ENCODE measurements around the gene CHSY3. TPM values are rescaled to one million over a fixed set of nuclear protein-coding genes. Genes with fewer than 3 reads are reported as not detected.

Gene CHSY3
- total RNA-seq, 1 donor from 2014 or later, result 3.9 TPM

- Histone ChIP-seq H3K4me3 (no peak overlapping the region), H3K4me1 (peaks cover 7% of the 10 kb centered on the region), H3K27me3 (no peaks in the 10 kb centered on the region), H3K9me3 (no peaks in the 10 kb centered on the region), H3K36me3 (no peaks in the 10 kb centered on the region), H3K27ac (no peak overlapping the region)
- intact Hi-C loops (cut with DNase I), result no loop called here
- no peak for TF ChIP-seq CTCF (IDR thresholded peaks at IDR 0.05)
- no peak for TF ChIP-seq POLR2AphosphoS5 (IDR thresholded peaks at IDR 0.05; ENCODE audit: insufficient read depth in 1 of 2, low read depth in 1 of 2)
- TF ChIP-seq POLR2A (IDR thresholded peaks at IDR 0.05), result no peak
- DNase-seq (ENCODE audit: extremely low spot score in 2 of 2), result no peak
These were observed 151.3 kb downstream of the CHSY3 start for GRCh38 chr5:130055572-130055971.

GRCh38 chr5:130061746-130062145 is 157.5 kb downstream of the CHSY3 start:
- intact Hi-C loops (cut with DNase I), result no loop called here
- H3K36me3 ChIP-seq, result no peaks in the 10 kb centered on the region
- H3K27me3 ChIP-seq, result no peaks in the 10 kb centered on the region
- no peaks in the 10 kb centered on the region for H3K9me3 ChIP-seq
- TF ChIP-seq POLR2A (IDR thresholded peaks at IDR 0.05), result no peak
- H3K4me3 ChIP-seq, result no peak overlapping the region
- DNase-seq (ENCODE audit: extremely low spot score in 2 of 2), result no peak
- H3K4me1 ChIP-seq, result no peaks in the 10 kb centered on the region
- no peak overlapping the region for H3K27ac ChIP-seq

GRCh38 chr5:130063603-130064002 is 159.3 kb downstream of the CHSY3 start:
- H3K27me3 ChIP-seq, result no peaks in the 10 kb centered on the region
- H3K9me3 ChIP-seq, result no peaks in the 10 kb centered on the region
- H3K27ac ChIP-seq, result no peak overlapping the region
- H3K36me3 ChIP-seq, result no peaks in the 10 kb centered on the region
- TF ChIP-seq CTCF (IDR thresholded peaks at IDR 0.05) (no peak), POLR2AphosphoS5 (IDR thresholded peaks at IDR 0.05; ENCODE audit: insufficient read depth in 1 of 2, low read depth in 1 of 2) (no peak), POLR2A (IDR thresholded peaks at IDR 0.05) (no peak)
- no peak for DNase-seq (ENCODE audit: extremely low spot score in 2 of 2)
- H3K4me3 ChIP-seq, result no peak overlapping the region
- intact Hi-C loops (cut with DNase I), result no loop called here
- H3K4me1 ChIP-seq, result no peaks in the 10 kb centered on the region

GRCh38 chr5:130064484-130064883 is 160.2 kb downstream of the CHSY3 start:
- Histone ChIP-seq H3K9me3 (no peaks in the 10 kb centered on the region), H3K4me3 (no peak overlapping the region), H3K4me1 (no peaks in the 10 kb centered on the region), H3K36me3 (no peaks in the 10 kb centered on the region), H3K27ac (no peak overlapping the region), H3K27me3 (no peaks in the 10 kb centered on the region)
- TF ChIP-seq POLR2A (IDR thresholded peaks at IDR 0.05), result no peak
- TF ChIP-seq POLR2AphosphoS5 (IDR thresholded peaks at IDR 0.05; ENCODE audit: insufficient read depth in 1 of 2, low read depth in 1 of 2), result no peak
- TF ChIP-seq CTCF (IDR thresholded peaks at IDR 0.05), result no peak
- DNase-seq (ENCODE audit: extremely low spot score in 2 of 2), result no peak
- intact Hi-C loops (cut with DNase I), result no loop called here

- H3K27me3 ChIP-seq, result no peaks in the 10 kb centered on the region
- no peak overlapping the region for H3K4me3 ChIP-seq
- intact Hi-C loops (cut with DNase I), result no loop called here
- no peaks in the 10 kb centered on the region for H3K36me3 ChIP-seq
- no peak overlapping the region for H3K27ac ChIP-seq
- no peaks in the 10 kb centered on the region for H3K4me1 ChIP-seq
- H3K9me3 ChIP-seq, result no peaks in the 10 kb centered on the region
- no peak for DNase-seq (ENCODE audit: extremely low spot score in 2 of 2)
- TF ChIP-seq POLR2AphosphoS5 (IDR thresholded peaks at IDR 0.05; ENCODE audit: insufficient read depth in 1 of 2, low read depth in 1 of 2) (no peak), POLR2A (IDR thresholded peaks at IDR 0.05) (no peak), CTCF (IDR thresholded peaks at IDR 0.05) (no peak)
These were observed 161.4 kb downstream of the CHSY3 start for GRCh38 chr5:130065617-130066016.

GRCh38 chr5:130066644-130067043 is 162.4 kb downstream of the CHSY3 start:
- H3K27ac ChIP-seq, result no peak overlapping the region
- H3K27me3 ChIP-seq, result no peaks in the 10 kb centered on the region
- intact Hi-C loops (cut with DNase I), result no loop called here
- no peak for DNase-seq (ENCODE audit: extremely low spot score in 2 of 2)
- H3K9me3 ChIP-seq, result no peaks in the 10 kb centered on the region
- no peak overlapping the region for H3K4me3 ChIP-seq
- no peaks in the 10 kb centered on the region for H3K36me3 ChIP-seq
- no peaks in the 10 kb centered on the region for H3K4me1 ChIP-seq
- no peak for TF ChIP-seq CTCF (IDR thresholded peaks at IDR 0.05)
- no peak for TF ChIP-seq POLR2A (IDR thresholded peaks at IDR 0.05)
- no peak for TF ChIP-seq POLR2AphosphoS5 (IDR thresholded peaks at IDR 0.05; ENCODE audit: insufficient read depth in 1 of 2, low read depth in 1 of 2)
